Measurements from ENCODE around the gene SEMA5A.

DNA sequence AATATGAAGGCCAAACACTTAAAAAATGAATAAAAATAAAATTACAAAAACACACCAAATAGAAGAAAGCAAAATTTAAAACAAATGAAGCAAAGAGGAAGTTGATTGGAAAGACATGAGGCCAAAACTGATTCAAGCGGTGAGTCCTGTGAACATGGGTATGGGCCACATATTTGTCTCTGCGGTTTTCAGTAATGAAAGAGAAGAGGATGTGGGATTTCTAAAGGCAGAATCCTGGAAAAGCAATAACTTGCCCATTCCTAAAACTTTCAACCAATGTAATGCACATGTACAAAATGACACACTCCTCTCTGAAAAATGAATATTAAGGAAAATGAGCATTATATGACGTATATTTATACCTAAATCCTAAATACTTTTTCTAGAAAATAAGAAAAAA lies 263.7 kb downstream of the SEMA5A start:
- no peak for TF ChIP-seq POLR2A (IDR thresholded peaks at IDR 0.05)
- TF ChIP-seq, protein P1, sequence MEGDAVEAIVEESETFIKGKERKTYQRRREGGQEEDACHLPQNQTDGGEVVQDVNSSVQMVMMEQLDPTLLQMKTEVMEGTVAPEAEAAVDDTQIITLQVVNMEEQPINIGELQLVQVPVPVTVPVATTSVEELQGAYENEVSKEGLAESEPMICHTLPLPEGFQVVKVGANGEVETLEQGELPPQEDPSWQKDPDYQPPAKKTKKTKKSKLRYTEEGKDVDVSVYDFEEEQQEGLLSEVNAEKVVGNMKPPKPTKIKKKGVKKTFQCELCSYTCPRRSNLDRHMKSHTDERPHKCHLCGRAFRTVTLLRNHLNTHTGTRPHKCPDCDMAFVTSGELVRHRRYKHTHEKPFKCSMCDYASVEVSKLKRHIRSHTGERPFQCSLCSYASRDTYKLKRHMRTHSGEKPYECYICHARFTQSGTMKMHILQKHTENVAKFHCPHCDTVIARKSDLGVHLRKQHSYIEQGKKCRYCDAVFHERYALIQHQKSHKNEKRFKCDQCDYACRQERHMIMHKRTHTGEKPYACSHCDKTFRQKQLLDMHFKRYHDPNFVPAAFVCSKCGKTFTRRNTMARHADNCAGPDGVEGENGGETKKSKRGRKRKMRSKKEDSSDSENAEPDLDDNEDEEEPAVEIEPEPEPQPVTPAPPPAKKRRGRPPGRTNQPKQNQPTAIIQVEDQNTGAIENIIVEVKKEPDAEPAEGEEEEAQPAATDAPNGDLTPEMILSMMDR (IDR thresholded peaks at IDR 0.05), result no peak

Measured in uterus (tissue), 2 donors.